ENCODE results near the gene ACADVL. TPM values are rescaled to one million over a fixed set of nuclear protein-coding genes. Genes with fewer than 3 reads are reported as not detected.
"Not testable (repeated sequence)": the region's sequence is repeated elsewhere in the genome, so short reads cannot be mapped to it uniquely, and the experiment has no call there.

ACADVL gene
- 100 to 1,000 TPM; 303 to 638 (median 374) TPM for total RNA-seq
- polyA plus RNA-seq = 100 to 1,000 TPM; 277 to 381 TPM
- long read RNA-seq, donor 1, transcript ACADVL-202 (19 exons, 2,191 nt) = minor isoform, 17 of 1,641 reads
- long read RNA-seq, donor 1, transcript ACADVL-201 (19 exons, 2,352 nt) = minor isoform, 97 of 1,641 reads
- long read RNA-seq, donor 1, transcript ACADVL-203 (20 exons, 2,323 nt) = major isoform, 600 of 1,641 reads
- long read RNA-seq, donor 1, partial matches to known transcripts = 446 of 1,641 reads
- long read RNA-seq, donor 1, other reads (novel, unspliced or antisense) = 475 of 1,641 reads
- long read RNA-seq, donor 2, transcript ACADVL-206 (8 exons, 1,212 nt) = minor isoform, 6 of 87 reads
- long read RNA-seq, donor 2, transcript ACADVL-203 (20 exons, 2,323 nt) = major isoform, 14 of 87 reads
- long read RNA-seq, donor 2, partial matches to known transcripts = 51 of 87 reads
- long read RNA-seq, donor 2, other reads (novel, unspliced or antisense) = 0 of 87 reads
- long read RNA-seq, donor 3, transcript ACADVL-201 (19 exons, 2,352 nt) = minor isoform, 14 of 480 reads
- long read RNA-seq, donor 3, transcript ACADVL-203 (20 exons, 2,323 nt) = major isoform, 127 of 480 reads
- long read RNA-seq, donor 3, partial matches to known transcripts = 154 of 480 reads
- long read RNA-seq, donor 3, other reads (novel, unspliced or antisense) = 173 of 480 reads

- WGBS, 3 donors = 1% methylated on average over 47 to 63 of the region's 63 CpGs
- peak within 1 kb of the TSS; percentile 98 for H3K4me3 ChIP-seq
- H3K27ac ChIP-seq = peak within 1 kb of the TSS; percentile 92 to 95
- no peaks in the 10 kb centered on the region for H3K9me3 ChIP-seq
- H3K4me1 ChIP-seq (ENCODE audit: insufficient read depth) = peaks cover 16% of the 10 kb centered on the region
- intact Hi-C loops (cut with DNase I) = no loop called here
- DNase-seq = peak; percentile 93 to 95 (median 95)
- no peaks in the 10 kb centered on the region for H3K36me3 ChIP-seq
- no peaks in the 10 kb centered on the region for H3K27me3 ChIP-seq
- TF ChIP-seq CTCF (IDR thresholded peaks at IDR 0.05) = peak in 2 of 3 donors; percentile 12 to 14
- peak; percentile 85 for TF ChIP-seq POLR2A (IDR thresholded peaks at IDR 0.05)
- no peak for TF ChIP-seq EP300 (IDR thresholded peaks at IDR 0.05)
Observed at GRCh38 chr17:7219812-7220592, at the start of gene ACADVL, which contains the start of gene DLG4. Gene ACADVL, plus strand, starts transcription at chr17:7219938. Its CDS starts 47 bp downstream, at chr17:7219985. Gene DLG4, minus strand, starts transcription at chr17:7219836.

DNA sequence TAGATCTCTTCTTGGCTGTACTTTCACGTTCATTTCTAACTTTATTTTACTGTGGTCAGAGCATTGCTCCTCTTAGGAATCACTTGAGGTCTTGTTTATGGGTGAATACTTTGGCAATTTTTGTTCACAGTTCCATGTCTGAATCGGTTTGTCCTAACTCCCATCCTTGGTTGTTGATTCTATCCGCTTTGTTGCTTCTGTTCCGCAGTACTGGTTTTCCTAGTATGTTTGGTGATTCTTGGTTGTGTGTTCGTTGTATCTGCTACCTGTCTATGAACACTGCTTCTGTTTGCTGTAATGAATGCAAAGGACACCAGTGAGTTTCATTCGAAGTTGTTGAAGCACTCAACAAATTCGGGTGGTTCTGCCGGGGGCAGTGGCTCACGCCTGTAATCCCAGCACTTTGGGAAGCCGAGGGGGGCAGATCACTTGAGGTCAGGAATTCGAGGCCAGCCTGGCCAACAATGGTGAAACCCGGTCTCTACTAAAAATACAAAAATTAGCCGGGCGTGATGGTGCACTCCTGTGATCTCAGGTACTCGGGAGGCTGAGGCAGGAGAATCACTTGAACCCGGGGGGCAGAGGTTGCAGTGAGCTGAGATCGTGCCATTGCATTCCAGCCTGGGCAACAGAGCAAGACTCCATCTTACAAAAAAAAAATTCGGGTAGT, 47.1 kb upstream of the ACADVL start:
- H3K9me3 ChIP-seq; H3K36me3 ChIP-seq; DNase-seq; H3K27me3 ChIP-seq; H3K4me1 ChIP-seq (ENCODE audit: insufficient read depth); H3K4me3 ChIP-seq; H3K27ac ChIP-seq: not testable (repeated sequence)
- intact Hi-C loops (cut with DNase I) = loop anchor here in 1 of 4 donors (10.0 kb wide), 1 partner anchor 128 kb away; the partner anchor contains the start of gene SLC16A11
- 91 to 93% (median 92%) methylated on average over 18 of the region's 18 CpGs for WGBS, 3 donors

GRCh38 chr17:7173687-7174602, 45.8 kb upstream of the ACADVL start:
- no peak overlapping the region for H3K27ac ChIP-seq
- TF ChIP-seq EP300 (IDR thresholded peaks at IDR 0.05) (no peak), POLR2A (IDR thresholded peaks at IDR 0.05) (no peak), CTCF (IDR thresholded peaks at IDR 0.05) (no peak)
- H3K9me3 ChIP-seq = no peaks in the 10 kb centered on the region
- peak in 4 of 5 donors; percentile 40 to 69 (median 46) for DNase-seq
- no peak overlapping the region for H3K4me3 ChIP-seq
- 44 to 54% (median 52%) methylated on average over 69 of the region's 69 CpGs for WGBS, 3 donors
- no peaks in the 10 kb centered on the region for H3K36me3 ChIP-seq
- H3K27me3 ChIP-seq = no peaks in the 10 kb centered on the region
- no peaks in the 10 kb centered on the region for H3K4me1 ChIP-seq (ENCODE audit: insufficient read depth)
- intact Hi-C loops (cut with DNase I) = loop anchor here in 1 of 4 donors (10.0 kb wide), 1 partner anchor 129 kb away; the partner anchor contains the start of gene SLC16A11

All from ovary (tissue), 10 donors.